Loucy (cell line): ENCODE data around the gene NOSIP.
A peak's percentile ranks its signal among the peaks of the same experiment; 100 is the strongest.

Experiments
- H2AFZ ChIP-seq: fragments of 200-600 bp; sonication (generic); 2 replicates; pipeline ENCODE4 v1.6.0; 2016; ENCODE audit warnings: antibody characterized with exemption, mild to moderate bottlenecking, low read length, moderate library complexity
- H3F3A ChIP-seq: fragments of 200-600 bp; 2 replicates; pipeline ENCODE4 v1.6.0; 2016; ENCODE audit warnings: antibody characterized with exemption, low read depth, mild to moderate bottlenecking
- H3K27me3 ChIP-seq: fragments of 200-600 bp; sonication (generic); 2 replicates; pipeline ENCODE4 v1.6.1; 2014; ENCODE audit warnings: low read length, mild to moderate bottlenecking; ENCODE audit not compliant: insufficient read depth, poor library complexity, severe bottlenecking
- H3K36me3 ChIP-seq: fragments of 200-600 bp; sonication (generic); 2 replicates; pipeline ENCODE4 v1.6.1; 2016; ENCODE audit warnings: low read length; ENCODE audit not compliant: insufficient read depth
- H3K4me1 ChIP-seq: fragments of 200-600 bp; sonication (generic); 2 replicates; pipeline ENCODE4 v1.5.1; 2014; ENCODE audit warnings: low read length, mild to moderate bottlenecking; ENCODE audit not compliant: insufficient read depth, poor library complexity, severe bottlenecking
- H3K4me2 ChIP-seq: fragments of 200-600 bp; sonication (generic); 2 replicates; pipeline ENCODE4 v1.6.0; 2014; ENCODE audit warnings: antibody characterized with exemption, low read length, low read depth, mild to moderate bottlenecking; ENCODE audit not compliant: poor library complexity, severe bottlenecking
- H3K4me3 ChIP-seq: fragments of 200-600 bp; sonication (generic); 2 replicates; pipeline ENCODE4 v1.5.1; 2014; ENCODE audit warnings: low read length, mild to moderate bottlenecking, mixed read lengths; ENCODE audit not compliant: poor library complexity, severe bottlenecking
- H3K79me2 ChIP-seq: fragments of 200-600 bp; sonication (generic); 2 replicates; pipeline ENCODE4 v1.6.1; 2014; ENCODE audit warnings: low read length; ENCODE audit not compliant: insufficient read depth
- H3K9ac ChIP-seq: fragments of 200-600 bp; sonication (generic); 2 replicates; pipeline ENCODE4 v1.6.0; 2014; ENCODE audit warnings: mild to moderate bottlenecking, low read depth, low read length, moderate library complexity; ENCODE audit not compliant: poor library complexity, severe bottlenecking
- H3K9me2 ChIP-seq: fragments of 200-600 bp; sonication (generic); replicated peaks from 2 replicates; pipeline ENCODE4 v1.6.1; 2016; ENCODE audit warnings: low read depth, low read length, mixed read lengths
- H3K9me3 ChIP-seq: fragments of 200-600 bp; sonication (generic); 2 replicates; pipeline ENCODE4 v1.6.1; 2014; ENCODE audit warnings: mild to moderate bottlenecking, antibody characterized with exemption, low read length, low read depth; ENCODE audit not compliant: insufficient read depth
- H4K20me1 ChIP-seq: fragments of 200-600 bp; sonication (generic); 2 replicates; pipeline ENCODE4 v1.6.0; 2014; ENCODE audit warnings: antibody characterized with exemption, low read length, mild to moderate bottlenecking; ENCODE audit not compliant: insufficient read depth, poor library complexity, severe bottlenecking
- CTCF ChIP-seq: fragments of 200-600 bp; sonication (generic); conservative IDR thresholded peaks from 2 replicates; pipeline ENCODE4 v1.5.1; 2014; ENCODE audit warnings: mild to moderate bottlenecking, antibody characterized with exemption, low read length
- EZH2phosphoT487 ChIP-seq: fragments of 200-600 bp; IDR thresholded peaks from 2 replicates; pipeline ENCODE4 v1.6.1; 2018; ENCODE audit warnings: antibody characterized with exemption, mild to moderate bottlenecking, moderate library complexity, borderline replicate concordance

The NOSIP gene

GRCh38 chr19:49536921-49537462 is 43.4 kb downstream of the NOSIP start:
- Histone ChIP-seq H3K27me3 (no peaks in the 10 kb centered on the region), H3K4me2 (no peak overlapping the region), H3K9me3 (no peaks in the 10 kb centered on the region), H3K79me2 (no peaks in the 10 kb centered on the region), H3K4me3 (no peak overlapping the region), H3K4me1 (peaks cover 18% of the 10 kb centered on the region), H3F3A (no peaks in the 10 kb centered on the region), H3K36me3 (no peaks in the 10 kb centered on the region), H3K9ac (no peak overlapping the region), H3K9me2 (no peaks in the 10 kb centered on the region), H2AFZ (no peak overlapping the region), H4K20me1 (no peaks in the 10 kb centered on the region)
- no peak for TF ChIP-seq CTCF
- TF ChIP-seq EZH2phosphoT487 = no peak

GRCh38 chr19:49534632-49535385 is 45.5 kb downstream of the NOSIP start:
- peak overlapping the region; percentile 16 for H3K4me3 ChIP-seq
- H2AFZ ChIP-seq = no peak overlapping the region

GRCh38 chr19:49533551-49534488 is 46.5 kb downstream of the NOSIP start:
- Histone ChIP-seq H2AFZ (no peak overlapping the region), H4K20me1 (no peaks in the 10 kb centered on the region), H3K4me2 (peak overlapping the region; percentile 66), H3K9me3 (no peaks in the 10 kb centered on the region), H3K9me2 (no peaks in the 10 kb centered on the region), H3K36me3 (no peaks in the 10 kb centered on the region), H3K9ac (no peak overlapping the region), H3K79me2 (no peaks in the 10 kb centered on the region), H3K27me3 (no peaks in the 10 kb centered on the region), H3K4me3 (no peak overlapping the region), H3K4me1 (peaks cover 18% of the 10 kb centered on the region), H3F3A (no peaks in the 10 kb centered on the region)
- no peak for TF ChIP-seq CTCF
- TF ChIP-seq EZH2phosphoT487 = no peak

More at GRCh38 chr19:49534632-49535385, 45.5 kb downstream of the NOSIP start:
- Histone ChIP-seq H3K36me3 (no peaks in the 10 kb centered on the region), H3K27me3 (no peaks in the 10 kb centered on the region), H4K20me1 (no peaks in the 10 kb centered on the region), H3K4me2 (peak overlapping the region; percentile 66), H3K9ac (no peak overlapping the region), H3K9me3 (no peaks in the 10 kb centered on the region), H3F3A (no peaks in the 10 kb centered on the region), H3K9me2 (no peaks in the 10 kb centered on the region), H3K79me2 (no peaks in the 10 kb centered on the region), H3K4me1 (peaks cover 18% of the 10 kb centered on the region)
- no peak for TF ChIP-seq CTCF
- no peak for TF ChIP-seq EZH2phosphoT487
